Pons (tissue), 1 donor: ENCODE measurements around the gene COL15A1.
A peak's percentile ranks its signal among the peaks of the same experiment; 100 is the strongest.
"Not testable (repeated sequence)": the region's sequence is repeated elsewhere in the genome, so short reads cannot be mapped to it uniquely, and the experiment has no call there.

Source experiments
- DNase-seq: peaks from one replicate; pipeline ENCODE4 v3.0.0-alpha.2; 2016; ENCODE audit warnings: low spot score

Gene COL15A1

DNA sequence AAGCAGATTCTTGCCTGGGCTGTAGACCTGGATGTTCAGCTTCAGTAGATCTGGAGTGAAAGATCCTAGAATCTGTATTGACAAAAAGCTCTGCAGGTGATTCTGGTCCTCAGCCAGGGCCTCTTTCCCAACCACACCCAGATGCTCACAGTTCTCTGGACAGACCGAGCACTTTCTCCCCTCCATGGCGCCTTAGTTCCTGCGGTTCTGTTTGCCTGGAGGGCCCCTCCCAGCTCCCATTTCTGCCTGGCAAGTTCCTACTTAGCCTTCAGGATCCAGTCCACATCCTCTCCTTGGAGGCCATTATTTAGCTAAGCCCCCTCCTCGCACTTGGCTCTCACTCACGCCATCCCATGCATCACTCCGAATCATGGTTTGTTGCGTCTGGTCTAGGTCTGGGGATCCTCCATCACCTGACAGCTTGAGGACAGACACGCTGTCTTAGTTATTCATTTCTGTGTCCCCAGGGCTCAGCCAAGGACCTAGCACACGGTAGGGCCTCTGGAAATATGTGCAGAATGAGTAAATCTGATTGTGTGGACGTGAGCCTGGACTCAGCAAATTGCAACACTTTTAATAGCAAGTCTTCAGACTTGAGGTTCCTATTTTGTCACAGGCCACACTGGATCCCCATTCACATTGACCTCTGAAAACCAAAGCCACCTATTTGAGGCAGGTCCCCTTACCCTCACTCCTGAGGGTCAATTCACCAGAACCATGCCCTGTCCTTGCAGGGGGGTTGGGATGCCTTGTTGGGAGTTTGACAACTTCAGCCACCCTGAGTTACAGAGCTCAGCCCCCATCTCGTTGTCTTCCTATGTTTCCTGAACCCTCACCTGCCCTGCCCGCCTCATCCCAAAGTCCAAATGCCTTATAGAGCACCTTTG lies 50.7 kb downstream of the COL15A1 start:
- peak; percentile 25 for DNase-seq

DNA sequence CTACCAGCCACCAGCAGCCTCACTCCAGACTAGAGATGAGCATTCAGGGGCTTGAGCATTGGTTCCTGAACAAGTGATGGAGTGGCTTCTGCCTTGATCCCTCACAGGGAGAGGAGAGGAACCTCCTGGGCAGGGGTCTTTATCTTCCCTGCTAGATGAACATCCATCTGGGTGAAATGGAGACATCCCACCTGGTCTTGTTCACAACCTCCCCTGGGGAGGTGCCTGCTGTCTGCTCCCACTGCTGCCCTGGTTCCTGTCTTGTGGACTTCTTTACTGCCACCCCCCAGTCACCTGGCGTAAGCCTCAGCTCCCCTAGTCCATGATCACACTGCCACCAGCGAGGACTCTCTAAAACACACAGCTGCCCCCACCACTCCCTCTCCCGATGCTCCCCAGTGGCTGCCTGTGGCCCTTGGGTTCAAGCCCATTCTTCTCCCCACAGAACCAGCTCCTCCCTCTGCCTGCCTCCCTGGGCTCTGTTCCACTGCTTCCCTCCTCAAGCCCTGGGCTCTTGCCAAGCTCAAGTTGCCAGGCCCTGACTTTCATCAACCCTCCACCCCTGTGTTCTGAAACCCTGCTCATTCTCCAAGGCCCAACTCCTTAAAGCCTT lies 51.5 kb downstream of the COL15A1 start:
- peak; percentile 53 for DNase-seq

DNA sequence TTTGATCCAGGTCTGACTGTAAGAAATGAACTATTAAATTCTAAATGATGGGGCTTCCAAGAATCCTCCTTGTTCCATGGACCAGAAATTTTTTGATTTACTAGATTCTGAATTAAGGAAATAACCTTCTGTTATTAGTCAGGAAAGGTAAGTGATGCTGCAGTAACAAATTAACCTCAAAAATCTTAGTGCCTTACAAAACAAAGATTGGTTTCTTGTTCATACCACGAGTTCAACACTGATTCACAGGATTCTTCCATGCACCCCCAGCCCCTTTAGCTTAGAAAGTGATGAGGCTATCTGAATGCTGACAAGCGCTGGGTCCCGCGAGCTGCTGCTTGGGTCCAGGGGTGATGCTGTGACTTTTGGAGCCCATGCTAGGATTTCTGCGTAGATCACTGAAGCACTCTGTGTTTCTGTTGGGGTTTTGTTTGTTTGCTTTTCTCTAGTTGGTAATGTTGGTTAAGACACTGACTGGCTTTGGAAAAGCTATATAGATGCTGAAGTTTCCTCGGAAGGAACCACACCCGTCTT lies 52.3 kb downstream of the COL15A1 start:
- no peak for DNase-seq

DNA sequence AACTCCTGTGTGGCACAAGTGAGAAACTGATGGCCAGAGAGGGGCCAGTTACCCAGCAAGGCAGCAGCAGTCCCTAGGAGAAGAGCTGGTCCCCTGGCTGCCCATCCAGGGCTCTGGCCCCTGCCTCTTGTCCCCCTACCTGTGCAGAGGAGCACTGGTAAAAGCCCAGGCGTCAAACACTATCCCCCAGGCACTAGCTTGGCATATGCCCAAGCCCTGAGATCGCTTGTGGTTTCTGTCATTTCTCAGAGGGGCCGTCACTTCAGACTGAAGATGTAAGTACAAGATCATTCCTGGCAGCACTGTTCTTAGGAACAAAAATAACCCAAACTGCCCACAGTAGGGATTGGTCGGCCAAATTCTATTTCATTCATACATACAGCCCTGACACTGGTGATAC lies 53.9 kb downstream of the COL15A1 start:
- DNase-seq: no peak

DNA sequence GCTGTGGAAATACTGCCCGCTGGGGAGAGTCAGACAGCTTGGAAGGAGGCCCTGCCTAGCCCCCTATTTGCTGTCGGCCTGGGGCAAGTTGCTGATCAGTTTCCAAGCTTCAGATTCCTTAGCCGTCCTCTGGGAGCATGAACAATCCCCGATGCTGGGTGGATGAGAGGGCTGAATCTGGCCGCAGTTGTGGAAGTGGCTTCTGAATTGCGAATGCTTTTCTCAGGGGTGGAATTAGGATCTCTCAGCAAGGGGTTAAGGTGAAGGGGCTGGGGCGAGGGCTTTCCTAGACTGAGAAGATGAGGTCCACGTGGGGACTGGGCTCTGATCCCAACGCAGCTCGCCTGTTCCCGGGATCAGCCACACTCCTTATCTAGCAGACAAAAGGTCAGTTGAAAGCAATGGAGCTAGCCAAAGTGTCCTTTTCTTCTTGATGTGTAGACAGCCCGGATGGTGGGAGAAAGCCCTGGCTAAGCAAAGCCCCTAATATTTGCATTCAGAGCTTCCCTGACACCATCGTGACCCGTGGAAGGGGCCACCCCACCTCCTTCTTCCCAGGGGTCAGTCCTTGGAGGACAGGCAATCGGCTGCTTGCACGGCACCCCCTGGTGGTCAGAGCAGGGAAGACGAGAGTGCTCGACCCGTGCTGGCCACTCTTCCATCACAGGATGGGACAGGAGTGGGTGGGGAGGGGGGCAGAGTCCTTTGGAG lies 54.9 kb downstream of the COL15A1 start:
- peak; percentile 53 for DNase-seq

DNA sequence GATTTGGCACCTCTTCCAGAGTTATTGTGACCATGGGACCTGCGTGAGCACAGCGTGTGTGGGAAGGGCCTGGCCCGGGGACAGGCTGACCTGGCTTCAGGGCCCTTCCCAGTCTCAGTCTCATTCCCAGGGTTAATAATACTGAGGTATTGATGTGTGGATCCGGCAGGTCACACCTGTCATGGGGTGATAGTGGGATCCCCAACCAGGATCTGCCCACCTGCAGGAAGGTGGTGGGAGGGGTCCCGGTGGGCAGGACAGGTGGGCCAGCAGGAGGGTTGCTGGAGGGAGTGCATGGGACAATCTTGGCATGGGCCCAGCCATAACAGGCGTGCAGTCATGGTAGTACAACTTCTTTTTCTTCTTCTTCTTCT lies 55.4 kb downstream of the COL15A1 start:
- DNase-seq: no peak

DNA sequence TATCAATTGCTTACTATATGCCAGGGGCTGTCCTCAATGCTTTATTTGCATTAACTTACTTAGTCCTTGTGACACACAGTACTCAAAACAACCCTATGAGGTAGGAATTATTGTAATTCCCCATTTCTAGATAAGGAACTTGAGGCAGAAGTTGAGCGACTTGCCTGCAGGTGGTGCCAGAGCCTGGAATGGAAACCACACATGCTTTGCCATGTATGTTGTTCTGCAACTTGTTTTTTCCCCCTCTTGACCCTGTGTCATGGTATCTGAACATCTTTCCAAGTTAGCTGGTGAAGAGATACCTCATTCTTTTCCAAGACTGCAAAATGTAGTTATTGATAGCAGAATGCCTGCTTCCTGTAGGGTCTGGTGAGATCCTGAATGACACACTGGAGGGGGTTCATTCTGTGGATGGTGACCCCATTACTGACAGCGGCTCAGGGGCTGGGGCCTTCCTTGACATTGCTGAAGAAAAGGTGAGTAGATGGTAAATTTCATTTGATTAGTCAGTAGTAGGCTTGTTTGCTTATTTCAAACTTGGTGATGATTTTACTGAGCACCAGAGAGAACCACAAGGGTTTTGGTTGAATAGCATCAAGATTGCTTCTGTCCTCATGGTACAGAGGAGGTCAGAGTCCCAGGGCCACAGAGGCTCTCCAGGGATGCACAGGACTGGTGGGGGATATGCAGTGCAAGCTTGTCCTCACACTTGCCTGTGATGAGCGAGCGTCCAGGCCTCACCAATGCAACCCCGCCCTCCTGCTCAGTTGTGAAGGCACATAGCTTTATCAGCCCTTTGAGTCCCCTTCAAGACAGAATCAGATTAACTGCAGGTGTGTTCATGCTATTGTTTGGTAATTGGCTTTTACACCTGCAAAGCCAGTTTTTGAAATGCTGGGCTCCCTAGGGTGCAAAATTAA lies 57.0 kb downstream of the COL15A1 start:
- DNase-seq: peak; percentile 77

DNA sequence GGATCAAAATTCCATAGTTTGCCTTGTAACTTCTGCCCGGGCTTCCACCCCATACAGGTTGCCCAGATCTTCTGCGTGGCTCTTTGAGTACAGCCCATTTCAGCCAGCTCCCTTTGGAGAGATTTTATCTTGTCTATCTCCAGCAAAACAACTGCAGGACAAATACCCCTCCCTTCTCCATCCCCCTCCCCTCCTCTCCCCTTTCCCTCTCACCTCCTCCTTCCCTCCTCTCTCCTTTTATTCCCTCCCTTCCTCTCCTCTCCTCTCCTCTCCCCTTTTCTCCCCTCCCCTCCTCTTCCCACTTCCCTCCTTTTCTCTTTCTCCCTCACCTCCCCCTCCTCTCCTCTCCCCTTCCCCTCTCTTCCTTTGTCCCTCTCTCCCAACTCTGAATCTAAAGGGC lies 58.2 kb downstream of the COL15A1 start:
- no peak for DNase-seq

DNA sequence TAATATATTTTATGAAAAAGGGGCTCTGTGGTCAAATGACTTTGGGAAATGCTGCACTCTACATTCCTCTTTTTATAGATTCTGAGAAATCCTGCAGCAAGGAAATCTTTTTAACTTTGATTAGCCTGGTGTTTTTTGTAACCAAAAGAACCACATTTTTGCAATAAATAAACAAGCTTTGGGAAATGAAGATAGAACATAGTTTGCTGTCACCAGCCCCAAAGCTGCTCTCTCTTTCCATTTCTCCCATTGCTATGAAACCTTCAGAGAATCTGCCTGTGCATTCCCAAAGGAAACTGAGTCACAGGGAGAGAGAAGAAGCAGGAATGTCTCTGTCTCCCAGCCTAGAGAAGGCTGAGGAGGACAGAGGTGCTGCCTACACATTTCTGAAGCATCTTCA lies 59.0 kb downstream of the COL15A1 start:
- no peak for DNase-seq

DNA sequence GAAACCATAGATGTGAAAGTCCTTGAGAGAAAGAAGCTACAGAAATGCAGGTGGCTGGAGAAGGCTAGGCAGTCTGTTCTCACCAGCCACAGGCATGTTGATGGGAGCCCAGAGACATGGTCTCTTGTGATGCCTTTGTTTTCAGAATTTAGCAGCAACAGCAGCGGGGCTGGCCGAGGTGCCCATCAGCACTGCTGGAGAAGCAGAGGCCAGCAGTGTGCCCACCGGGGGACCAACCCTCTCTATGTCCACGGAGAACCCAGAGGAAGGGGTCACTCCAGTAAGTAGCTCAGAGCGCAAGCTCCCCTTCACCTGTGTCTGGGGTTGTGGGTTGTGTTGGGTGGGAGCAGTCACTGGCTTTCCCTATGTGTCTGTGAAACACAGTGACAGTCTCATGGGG lies 59.6 kb downstream of the COL15A1 start:
- no peak for DNase-seq

DNA sequence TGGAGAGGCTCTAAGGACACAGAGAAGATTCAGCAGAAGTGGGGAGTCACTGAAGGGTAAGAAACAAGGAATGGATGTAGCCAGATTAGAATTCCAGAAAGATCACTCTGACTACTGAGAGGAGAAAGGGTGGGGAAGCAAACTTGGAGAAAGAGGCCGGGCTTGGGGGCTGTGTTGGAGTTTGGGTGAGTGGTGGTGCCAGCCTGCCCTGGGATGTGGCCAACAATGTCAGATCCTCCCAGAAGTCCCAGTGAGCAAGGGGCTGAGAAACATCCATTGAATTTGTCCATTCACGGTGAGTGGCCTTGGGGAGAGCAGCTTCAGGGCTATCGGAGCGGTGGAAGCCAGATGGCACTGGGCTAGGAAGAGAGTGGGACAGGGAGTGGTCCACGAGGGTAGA lies 60.4 kb downstream of the COL15A1 start:
- DNase-seq: no peak

DNA sequence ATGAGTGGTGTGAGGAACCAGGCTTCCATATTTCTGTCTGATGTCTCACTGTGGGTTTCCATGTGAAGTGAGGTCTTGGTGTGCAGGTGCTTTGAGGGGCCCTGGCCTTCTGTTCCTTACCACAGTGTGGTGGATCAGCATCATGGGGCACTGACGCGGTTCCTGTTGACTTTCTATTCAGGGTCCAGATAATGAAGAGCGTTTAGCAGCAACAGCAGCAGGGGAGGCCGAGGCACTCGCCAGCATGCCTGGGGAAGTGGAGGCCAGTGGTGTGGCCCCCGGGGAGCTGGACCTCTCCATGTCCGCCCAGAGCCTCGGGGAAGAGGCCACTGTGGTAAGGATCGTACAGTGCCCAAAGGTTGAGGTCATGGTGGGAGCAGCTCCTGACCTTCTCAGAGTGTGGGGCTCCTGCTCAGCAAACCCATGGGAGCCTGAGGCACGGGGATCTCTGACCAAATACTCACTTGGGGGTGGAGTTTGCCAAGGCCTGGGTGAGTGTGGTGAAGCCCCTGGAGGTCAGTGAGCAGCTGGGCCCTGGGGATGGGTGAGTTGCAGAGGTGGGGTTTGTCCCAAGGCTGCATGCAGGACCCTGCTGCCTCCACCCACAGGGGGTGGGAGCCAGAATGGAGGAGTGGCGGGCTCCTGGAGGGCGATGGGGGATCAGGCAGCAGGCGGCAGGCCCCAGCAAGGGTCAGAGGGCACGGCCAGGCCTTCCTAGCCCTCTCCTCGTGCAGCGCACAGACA lies 61.2 kb downstream of the COL15A1 start:
- no peak for DNase-seq

DNA sequence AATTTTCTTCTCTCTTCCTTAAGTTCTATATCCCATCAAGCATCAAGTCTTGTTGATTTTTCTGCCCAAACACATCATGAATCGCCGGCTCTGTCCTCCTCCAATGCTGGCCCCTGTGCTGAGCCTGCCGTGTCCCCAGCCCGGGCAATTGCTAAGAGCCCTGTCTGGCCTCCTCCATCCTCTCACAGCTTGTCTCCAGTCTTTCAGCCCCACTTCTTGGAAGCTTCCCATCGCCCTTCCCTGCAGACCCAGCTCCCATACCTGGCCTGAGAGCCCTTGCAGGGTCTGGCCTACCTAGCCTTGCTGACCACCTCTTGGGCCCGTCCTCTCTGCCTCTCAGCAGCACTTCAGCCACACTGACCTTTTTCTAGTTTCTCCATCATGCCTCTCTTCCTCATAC lies 61.9 kb downstream of the COL15A1 start:
- DNase-seq: no peak

DNA sequence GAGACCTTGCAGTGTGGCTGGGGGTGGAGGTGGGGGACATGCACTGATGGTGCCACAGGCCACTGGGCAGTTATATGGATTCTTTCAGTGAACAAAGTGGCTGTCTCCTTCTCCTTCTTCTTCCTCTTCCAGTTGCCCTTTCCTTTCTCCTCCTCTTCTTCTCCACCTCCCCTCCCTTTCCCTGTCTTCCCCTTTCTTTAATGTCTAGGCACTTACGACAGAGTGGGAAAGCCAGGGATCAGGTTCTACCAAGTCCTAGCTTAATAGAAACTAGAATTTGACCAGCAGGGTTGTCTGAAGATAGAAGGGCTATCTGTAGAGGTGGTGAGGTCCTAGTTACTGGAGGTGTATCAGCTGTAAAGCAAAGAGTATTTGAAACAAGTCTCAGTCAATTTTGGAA lies 62.8 kb downstream of the COL15A1 start:
- DNase-seq: no peak

DNA sequence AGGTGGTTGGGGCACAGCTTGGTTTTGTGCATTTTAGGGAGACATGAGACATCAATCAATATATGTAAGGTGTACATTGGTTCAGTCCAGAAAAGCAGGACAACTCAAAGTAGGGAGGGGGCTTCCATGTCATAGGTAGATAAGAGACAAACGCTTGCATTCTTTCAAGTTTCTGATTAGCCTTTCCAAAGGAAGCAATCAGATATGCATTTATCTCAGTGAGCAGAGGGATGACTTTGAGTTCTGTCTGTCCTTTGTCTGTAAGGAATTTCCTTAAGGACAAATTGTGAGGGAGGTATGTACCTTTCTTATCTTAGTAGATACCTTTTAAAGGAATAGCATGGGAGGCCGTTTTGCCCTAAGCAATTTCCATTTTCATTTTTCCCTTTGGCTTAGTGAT lies 63.3 kb downstream of the COL15A1 start:
- no peak for DNase-seq

DNA sequence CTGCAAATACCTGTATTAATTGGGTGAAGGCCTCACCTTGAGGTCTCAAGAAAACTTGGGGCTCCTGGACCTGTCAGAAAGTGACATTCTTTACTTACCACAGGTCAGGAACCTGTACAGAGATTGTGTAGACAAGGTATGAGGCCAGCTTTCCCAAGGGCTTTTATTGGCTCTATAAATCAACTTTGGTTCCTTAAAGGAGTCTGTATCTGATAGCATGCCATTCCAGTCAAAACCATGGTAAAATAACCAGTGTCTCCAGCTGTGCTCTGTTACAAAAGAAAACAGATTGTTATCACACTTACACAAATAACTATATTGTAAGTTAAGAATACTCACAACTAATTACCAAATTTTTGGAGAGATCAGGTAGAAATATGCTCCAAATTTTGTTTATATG lies 64.5 kb downstream of the COL15A1 start:
- no peak for DNase-seq

DNA sequence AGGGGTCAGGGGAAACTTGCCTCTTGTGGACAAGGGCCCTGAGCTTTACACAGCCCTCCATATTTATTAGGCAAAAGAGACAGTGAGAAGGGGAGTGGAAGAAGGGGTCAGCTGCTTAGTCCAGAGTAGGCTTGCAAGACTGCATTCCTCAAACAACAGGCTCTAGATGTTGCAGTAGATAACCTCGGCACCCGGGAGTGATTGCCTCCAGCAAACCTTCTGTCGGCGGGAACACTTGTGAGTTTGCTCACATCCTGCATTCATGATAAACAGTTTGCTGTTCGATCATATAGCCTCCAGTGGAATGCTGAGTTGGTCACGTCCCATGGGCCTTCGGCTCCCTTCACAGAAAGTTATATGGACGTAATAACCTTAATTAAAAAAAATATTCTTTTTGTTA lies 66.7 kb downstream of the COL15A1 start:
- DNase-seq: not testable (repeated sequence)

DNA sequence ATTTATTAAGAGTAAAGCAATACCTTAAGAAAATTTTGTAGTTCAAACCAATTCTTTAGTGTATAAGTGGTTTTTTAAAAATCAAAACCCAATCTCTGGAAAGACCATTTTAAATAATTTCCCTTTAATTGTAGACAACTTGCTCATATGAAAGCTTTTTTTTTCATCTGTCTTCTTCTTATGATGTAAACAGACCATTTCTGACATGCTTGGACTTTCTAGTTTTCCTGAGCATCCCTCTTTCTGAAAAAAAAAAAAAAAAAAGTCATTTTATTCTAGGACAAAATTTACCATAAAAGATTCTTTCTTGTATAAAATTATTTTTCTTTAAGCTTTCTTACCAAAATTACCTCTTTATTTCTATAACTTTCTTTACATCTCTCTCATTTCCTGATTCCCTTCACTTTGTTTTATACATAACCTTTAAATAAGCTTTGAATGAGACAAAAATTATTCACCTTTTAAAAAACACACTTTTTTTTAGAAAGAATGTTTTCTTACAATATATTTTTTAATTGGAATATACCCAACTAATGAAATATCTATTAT lies 67.5 kb downstream of the COL15A1 start:
- no peak for DNase-seq

DNA sequence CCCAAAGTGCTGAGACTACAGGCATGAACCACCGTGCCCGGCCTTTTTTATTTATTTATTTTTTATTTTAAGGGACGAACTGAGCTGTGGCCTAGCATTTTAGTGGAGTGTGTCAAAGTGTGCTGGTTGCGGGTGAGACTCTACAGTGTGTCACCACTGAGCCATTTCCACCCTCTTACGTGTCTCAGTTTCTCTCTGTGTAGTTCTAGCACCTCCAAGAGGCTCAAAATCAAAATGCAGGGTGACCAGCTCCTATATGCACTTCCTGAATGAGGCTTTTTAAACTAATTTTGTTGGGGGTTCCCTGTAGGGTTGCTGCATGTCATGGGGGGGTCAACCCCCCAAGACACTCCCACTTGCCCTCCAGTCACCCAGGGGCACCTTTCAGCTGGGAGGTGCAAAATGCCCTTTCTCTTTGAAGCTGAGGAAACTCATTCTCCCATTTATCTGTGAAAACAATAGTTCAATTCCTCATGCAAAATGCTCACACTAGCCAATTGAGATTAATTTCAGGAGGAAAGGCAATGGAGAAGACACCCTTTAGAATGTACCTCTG lies 69.3 kb downstream of the COL15A1 start:
- DNase-seq: no peak

DNA sequence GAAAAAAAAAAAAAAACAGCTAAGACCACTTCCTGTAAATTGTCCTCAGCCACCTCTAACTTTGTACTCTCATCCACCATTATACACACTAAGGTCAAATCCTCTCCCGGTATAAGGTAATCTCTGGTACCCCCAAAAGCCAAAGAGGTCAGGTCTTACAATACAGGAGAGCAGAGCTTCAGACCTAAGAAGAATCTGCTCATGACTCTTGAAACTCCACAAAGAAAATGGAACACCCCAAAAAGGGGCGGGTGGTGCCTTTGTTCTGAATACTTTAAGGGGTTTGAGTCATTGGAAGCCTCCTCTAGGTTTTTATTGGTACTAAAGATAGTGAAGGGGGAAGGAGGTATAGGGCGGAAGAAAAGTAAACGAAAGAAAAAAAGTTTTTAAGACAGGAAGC lies 69.8 kb downstream of the COL15A1 start:
- no peak for DNase-seq
